Activated CD8-positive, alpha-beta memory T cell treated with anti-CD3 and anti-CD28 coated beads, Interleukin-2, amount 10 ng/mL, durations not matched to agents 7 days and 5 days (primary cell): Measurements from ENCODE around the gene ZNF121. TPM values are rescaled to one million over a fixed set of nuclear protein-coding genes. Genes with fewer than 3 reads are reported as not detected.
"Not testable (repeated sequence)": the region's sequence is repeated elsewhere in the genome, so short reads cannot be mapped to it uniquely, and the experiment has no call there.

ENCODE experiments used
- ATAC-seq: fragments of 150-1000 bp; cut with Tn5 transposase; one replicate; pipeline ENCODE4 v1.10.0; 2021; ENCODE audit warnings: moderate library complexity
- CTCF ChIA-PET: fragments of 350-600 bp; sonication (Branson Sonifier 250); formaldehyde crosslinking; loops from one replicate; lab custom pipeline; 2021; ENCODE audit warnings: antibody characterized with exemption; lab: Charles Lee
- DNase-seq: peaks from one replicate; pipeline ENCODE4 v3.0.0-alpha.2; 2020
- H3K27ac Mint-ChIP-seq: one replicate; pipeline ENCODE4 v1.8.0; 2021; ENCODE audit warnings: mild to moderate bottlenecking, mixed read lengths
- H3K27me3 Mint-ChIP-seq: one replicate; pipeline ENCODE4 v1.8.0; 2021; ENCODE audit warnings: mixed read lengths
- H3K36me3 Mint-ChIP-seq: one replicate; pipeline ENCODE4 v1.8.0; 2021; ENCODE audit warnings: mild to moderate bottlenecking, mixed read lengths
- H3K4me1 Mint-ChIP-seq: one replicate; pipeline ENCODE4 v1.8.0; 2021; ENCODE audit warnings: mixed read lengths
- H3K4me3 Mint-ChIP-seq: one replicate; pipeline ENCODE4 v1.8.0; 2021; ENCODE audit warnings: mild to moderate bottlenecking, moderate library complexity, mixed read lengths
- H3K9me3 Mint-ChIP-seq: one replicate; pipeline ENCODE4 v1.8.0; 2022; ENCODE audit warnings: low read depth, mixed read lengths
- total RNA-seq, 2 experiments: library from RNA; stranded (reverse); gene quantifications; one replicate each; pipeline ENCODE4 v1.2.3, GENCODE V29; 2021

ZNF121 gene
- total RNA-seq, 2 experiments from 2014 or later: 53.9 to 55.7 TPM

GRCh38 chr19:9570255-9570654, 14.0 kb downstream of the ZNF121 start:
- H3K27ac Mint-ChIP-seq: no peak overlapping the region
- H3K4me3 Mint-ChIP-seq: no peak overlapping the region
- ATAC-seq: no peak
- no peaks in the 10 kb centered on the region for H3K4me1 Mint-ChIP-seq
- H3K9me3 Mint-ChIP-seq: peaks cover 49% of the 10 kb centered on the region
- CTCF ChIA-PET: no interaction called here
- DNase-seq: no peak
- peaks cover 97% of the 10 kb centered on the region for H3K36me3 Mint-ChIP-seq
- no peaks in the 10 kb centered on the region for H3K27me3 Mint-ChIP-seq

DNA sequence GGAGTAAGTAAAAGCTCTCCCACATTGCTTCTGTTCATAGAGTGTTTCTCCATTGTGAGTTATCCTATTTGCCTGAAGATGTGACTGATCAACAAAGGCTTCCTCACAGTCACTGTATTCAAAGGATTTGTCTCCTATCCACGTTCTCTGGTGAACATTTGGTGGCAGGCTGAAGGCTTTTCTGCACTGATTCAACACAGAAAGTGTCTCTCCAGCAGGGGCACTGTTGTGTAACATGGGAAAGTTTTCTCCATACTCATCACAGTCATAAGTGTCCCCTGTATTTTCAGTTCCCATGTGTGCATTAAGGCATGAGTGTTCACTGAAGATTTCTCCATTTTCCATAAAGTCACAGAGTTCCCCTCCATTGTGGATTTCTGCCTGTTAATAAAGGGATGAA, 17.6 kb downstream of the ZNF121 start:
- no peaks in the 10 kb centered on the region for H3K4me1 Mint-ChIP-seq
- CTCF ChIA-PET: no interaction called here
- no peak overlapping the region for H3K4me3 Mint-ChIP-seq
- DNase-seq (no peak), ATAC-seq (no peak)
- H3K9me3 Mint-ChIP-seq: peaks cover 49% of the 10 kb centered on the region
- peaks cover 96% of the 10 kb centered on the region for H3K36me3 Mint-ChIP-seq
- H3K27me3 Mint-ChIP-seq: no peaks in the 10 kb centered on the region
- no peak overlapping the region for H3K27ac Mint-ChIP-seq

DNA sequence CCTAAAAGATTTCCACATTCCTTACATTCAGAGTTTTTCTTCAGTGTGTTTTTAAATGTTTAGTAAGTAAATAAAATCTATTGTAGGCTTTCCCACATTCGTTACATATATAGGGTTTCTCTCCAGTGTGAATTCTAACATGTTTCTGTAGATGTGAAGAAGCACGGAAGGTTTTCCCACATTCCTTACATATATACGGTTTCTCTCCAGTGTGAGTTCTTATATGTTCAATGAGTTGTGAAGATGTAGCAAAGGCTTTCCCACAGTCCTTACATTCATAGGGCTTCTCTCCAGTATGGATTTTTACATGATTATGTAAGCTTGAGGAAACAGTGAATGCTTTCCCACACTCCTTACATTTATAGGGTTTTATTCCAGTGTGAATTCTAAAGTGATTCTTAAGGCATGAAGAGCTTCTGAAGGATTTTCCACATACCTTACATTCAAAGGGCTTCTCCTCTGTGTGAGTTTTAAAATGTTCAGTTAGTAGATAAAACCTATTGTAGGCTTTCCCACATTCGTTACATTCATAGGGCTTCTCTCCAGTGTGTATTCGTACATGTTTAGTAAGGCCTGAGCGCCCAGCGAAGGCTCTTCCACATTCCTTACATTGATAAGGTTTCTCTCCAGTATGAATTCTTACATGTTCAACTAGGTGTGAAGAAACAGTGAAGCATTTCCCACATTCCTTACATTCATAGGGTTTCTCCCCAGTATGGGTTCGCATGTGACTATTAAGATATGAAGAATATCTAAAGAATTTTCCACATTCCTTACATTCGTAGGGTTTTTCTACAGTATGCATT, 18.2 kb downstream of the ZNF121 start:
- no peaks in the 10 kb centered on the region for H3K4me1 Mint-ChIP-seq
- peaks cover 48% of the 10 kb centered on the region for H3K9me3 Mint-ChIP-seq
- no peak for DNase-seq
- peaks cover 96% of the 10 kb centered on the region for H3K36me3 Mint-ChIP-seq
- H3K4me3 Mint-ChIP-seq: no peak overlapping the region
- no peaks in the 10 kb centered on the region for H3K27me3 Mint-ChIP-seq
- CTCF ChIA-PET: no interaction called here
- no peak for ATAC-seq
- no peak overlapping the region for H3K27ac Mint-ChIP-seq

- peaks cover 22% of the 10 kb centered on the region for H3K9me3 Mint-ChIP-seq
- ATAC-seq (no peak), DNase-seq (no peak)
- no peak overlapping the region for H3K27ac Mint-ChIP-seq
- H3K36me3 Mint-ChIP-seq: peaks cover 20% of the 10 kb centered on the region
- no peak overlapping the region for H3K4me3 Mint-ChIP-seq
- H3K27me3 Mint-ChIP-seq: no peaks in the 10 kb centered on the region
- no peaks in the 10 kb centered on the region for H3K4me1 Mint-ChIP-seq
- CTCF ChIA-PET: no interaction called here
These were observed 31.6 kb downstream of the ZNF121 start for GRCh38 chr19:9552536-9553274.

- peaks cover 10% of the 10 kb centered on the region for H3K36me3 Mint-ChIP-seq
- peaks cover 19% of the 10 kb centered on the region for H3K9me3 Mint-ChIP-seq
- no peak for ATAC-seq
These were observed 36.4 kb downstream of the ZNF121 start for GRCh38 chr19:9547870-9548269.

DNA sequence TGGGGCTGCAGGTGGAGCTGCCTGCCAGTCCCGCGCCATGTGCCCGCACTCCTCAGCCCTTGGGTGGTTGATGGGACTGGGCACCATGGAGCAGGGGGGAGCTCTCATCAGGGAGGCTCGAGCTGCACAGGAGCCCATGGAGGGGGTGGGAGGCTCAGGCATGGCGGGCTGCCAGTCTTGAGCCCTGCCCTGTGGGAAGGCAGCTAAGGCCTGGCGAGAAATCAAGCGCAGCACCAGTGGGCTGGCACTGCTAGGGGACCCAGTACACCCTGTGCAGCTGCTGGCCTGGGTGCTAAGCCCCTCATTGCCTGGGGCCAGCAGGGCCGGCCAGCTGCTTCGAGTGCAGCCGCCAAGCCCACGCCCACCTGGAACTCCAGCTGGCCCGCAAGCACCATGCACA, 43.0 kb downstream of the ZNF121 start:
- Mint-ChIP-seq H3K4me1 (peaks cover 18% of the 10 kb centered on the region), H3K36me3 (peaks cover 29% of the 10 kb centered on the region), H3K9me3 (peaks cover 16% of the 10 kb centered on the region)
- CTCF ChIA-PET, H3K27ac Mint-ChIP-seq, H3K27me3 Mint-ChIP-seq, DNase-seq, ATAC-seq, H3K4me3 Mint-ChIP-seq: not testable (repeated sequence)

More at GRCh38 chr19:9547870-9548269, 36.4 kb downstream of the ZNF121 start:
- Mint-ChIP-seq H3K4me3 (no peak overlapping the region), H3K27ac (no peak overlapping the region), H3K27me3 (no peaks in the 10 kb centered on the region), H3K4me1 (no peaks in the 10 kb centered on the region)
- CTCF ChIA-PET: no interaction called here
- no peak for DNase-seq

GRCh38 chr19:9539921-9540320, 44.4 kb downstream of the ZNF121 start:
- peaks cover 21% of the 10 kb centered on the region for H3K4me1 Mint-ChIP-seq
- peaks cover 24% of the 10 kb centered on the region for H3K9me3 Mint-ChIP-seq
- H3K27me3 Mint-ChIP-seq, DNase-seq, CTCF ChIA-PET, ATAC-seq: not testable (repeated sequence)
- H3K27ac Mint-ChIP-seq: peak overlapping the region; percentile 65
- H3K36me3 Mint-ChIP-seq: peaks cover 43% of the 10 kb centered on the region
- peak overlapping the region; percentile 21 for H3K4me3 Mint-ChIP-seq

GRCh38 chr19:9539201-9539600, 45.1 kb downstream of the ZNF121 start:
- ATAC-seq, H3K27me3 Mint-ChIP-seq, DNase-seq, CTCF ChIA-PET: not testable (repeated sequence)
- H3K4me3 Mint-ChIP-seq: peak overlapping the region; percentile 21
- peaks cover 50% of the 10 kb centered on the region for H3K36me3 Mint-ChIP-seq
- H3K4me1 Mint-ChIP-seq: peaks cover 21% of the 10 kb centered on the region
- peaks cover 24% of the 10 kb centered on the region for H3K9me3 Mint-ChIP-seq
- peak overlapping the region; percentile 65 for H3K27ac Mint-ChIP-seq

DNA sequence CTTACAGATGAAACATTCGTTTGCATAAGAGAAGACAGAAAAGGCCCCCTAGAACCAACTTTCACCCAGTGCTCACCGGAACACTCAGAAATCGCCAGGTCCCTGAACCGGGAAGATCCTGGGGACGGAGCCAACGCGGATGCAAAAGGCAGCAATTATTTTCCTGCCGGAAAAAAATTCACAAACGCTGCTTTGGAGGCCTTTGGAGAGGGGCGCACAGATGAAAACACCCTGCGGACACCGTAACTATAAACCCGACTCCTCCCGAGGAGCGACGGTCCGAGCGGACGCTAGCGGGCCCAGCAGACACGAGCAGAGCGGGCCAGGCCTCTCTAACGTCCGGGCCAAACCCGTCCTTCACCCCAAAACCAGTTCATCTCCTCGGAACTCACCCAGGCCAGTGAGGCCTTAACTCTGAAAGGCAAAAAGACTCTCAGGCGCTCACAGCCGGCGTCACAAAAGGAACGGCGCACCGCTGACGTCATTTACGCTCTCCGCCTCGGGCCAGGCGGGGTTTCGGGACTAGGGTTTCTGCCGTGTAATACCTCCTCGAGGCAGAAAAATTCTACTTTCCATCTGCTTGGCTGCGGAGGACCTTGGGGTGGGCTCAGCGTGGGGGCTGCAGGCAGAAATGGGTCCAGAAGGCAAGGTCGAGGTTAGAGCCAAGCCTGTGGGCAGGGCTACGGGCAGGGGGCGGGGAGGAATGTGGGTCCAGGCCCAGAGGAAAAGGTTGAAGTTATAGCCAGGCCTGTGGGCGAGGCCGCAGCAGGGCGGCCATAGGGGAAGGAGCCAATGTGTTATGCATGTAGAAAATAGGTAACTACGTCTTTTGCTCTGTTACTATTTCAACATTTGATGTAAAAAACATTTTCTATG, 45.9 kb downstream of the ZNF121 start, which contains the start of gene ZNF426:
ZNF426 (minus strand) TSS at position 463 of the 876 bp plus-strand sequence. CDS start 2,413 bp downstream, outside the sequence.
- ATAC-seq (peak; percentile 96), DNase-seq (peak; percentile 93)
- Mint-ChIP-seq H3K9me3 (peaks cover 31% of the 10 kb centered on the region), H3K27me3 (no peaks in the 10 kb centered on the region), H3K4me3 (peak within 1 kb of the TSS; percentile 88), H3K27ac (peak within 1 kb of the TSS; percentile 98), H3K4me1 (peaks cover 21% of the 10 kb centered on the region), H3K36me3 (peaks cover 58% of the 10 kb centered on the region)
- CTCF ChIA-PET: no interaction called here

- CTCF ChIA-PET: no interaction called here
- Mint-ChIP-seq H3K27ac (no peak overlapping the region), H3K9me3 (peaks cover 41% of the 10 kb centered on the region), H3K27me3 (no peaks in the 10 kb centered on the region), H3K4me1 (peaks cover 21% of the 10 kb centered on the region), H3K4me3 (peak overlapping the region; percentile 11), H3K36me3 (peaks cover 80% of the 10 kb centered on the region)
- DNase-seq (no peak), ATAC-seq (no peak)
These were observed 48.4 kb downstream of the ZNF121 start for GRCh38 chr19:9535934-9536333.

GRCh38 chr19:9531933-9532332, 52.4 kb downstream of the ZNF121 start:
- no peak overlapping the region for H3K27ac Mint-ChIP-seq
- no peak overlapping the region for H3K4me3 Mint-ChIP-seq
- ATAC-seq: no peak
- peaks cover 92% of the 10 kb centered on the region for H3K36me3 Mint-ChIP-seq
- CTCF ChIA-PET: no interaction called here
- peaks cover 3% of the 10 kb centered on the region for H3K4me1 Mint-ChIP-seq
- DNase-seq: no peak
- H3K9me3 Mint-ChIP-seq: peaks cover 54% of the 10 kb centered on the region
- no peaks in the 10 kb centered on the region for H3K27me3 Mint-ChIP-seq

DNA sequence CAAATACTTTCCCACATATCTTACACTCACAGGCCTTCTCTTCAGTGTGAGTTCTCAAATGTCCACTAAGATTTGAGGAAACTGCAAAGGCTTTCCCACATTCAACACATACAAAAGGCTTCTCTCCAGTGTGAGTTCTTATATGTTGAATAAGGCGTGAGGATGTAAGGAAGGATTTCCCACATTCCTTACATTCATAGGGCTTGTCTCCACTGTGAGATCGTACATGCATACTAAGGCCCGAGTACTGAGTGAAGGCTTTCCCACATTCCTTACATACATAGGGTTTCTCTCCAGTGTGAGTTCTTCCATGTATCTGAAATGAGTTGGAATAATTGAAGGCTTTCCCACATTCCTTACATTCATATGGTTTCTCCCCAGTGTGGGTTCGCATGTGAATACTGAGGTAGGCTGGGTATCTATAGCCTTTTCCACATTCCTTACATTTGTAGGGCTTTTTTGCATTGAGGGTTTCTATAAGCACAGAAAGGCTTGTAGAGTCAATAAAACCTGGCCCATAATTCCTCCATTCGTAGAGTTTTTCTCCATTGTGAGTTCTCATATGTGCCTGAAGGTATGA, 55.5 kb downstream of the ZNF121 start:
- H3K4me3 Mint-ChIP-seq: no peak overlapping the region
- H3K9me3 Mint-ChIP-seq: peaks cover 61% of the 10 kb centered on the region
- CTCF ChIA-PET: no interaction called here
- H3K4me1 Mint-ChIP-seq: no peaks in the 10 kb centered on the region
- peaks cover 85% of the 10 kb centered on the region for H3K36me3 Mint-ChIP-seq
- H3K27ac Mint-ChIP-seq: no peak overlapping the region
- no peaks in the 10 kb centered on the region for H3K27me3 Mint-ChIP-seq
- DNase-seq (no peak), ATAC-seq (no peak)
